GM21515 (cell line): Measurements from ENCODE around the gene TMEM201.

Experiments
- ATAC-seq: cut with Tn5 transposase; IDR thresholded peaks from one replicate; pipeline ENCODE4 v1.9.1; 2021; ENCODE audit not compliant: unreplicated experiment

The TMEM201 gene

GRCh38 chr1:9598316-9598700 lies 9.6 kb downstream of the TMEM201 start:
- no peak for ATAC-seq

GRCh38 chr1:9599741-9600140 lies 11.0 kb downstream of the TMEM201 start:
- ATAC-seq = no peak

- ATAC-seq = no peak
These were observed 12.4 kb downstream of the TMEM201 start for GRCh38 chr1:9600861-9601834.

DNA sequence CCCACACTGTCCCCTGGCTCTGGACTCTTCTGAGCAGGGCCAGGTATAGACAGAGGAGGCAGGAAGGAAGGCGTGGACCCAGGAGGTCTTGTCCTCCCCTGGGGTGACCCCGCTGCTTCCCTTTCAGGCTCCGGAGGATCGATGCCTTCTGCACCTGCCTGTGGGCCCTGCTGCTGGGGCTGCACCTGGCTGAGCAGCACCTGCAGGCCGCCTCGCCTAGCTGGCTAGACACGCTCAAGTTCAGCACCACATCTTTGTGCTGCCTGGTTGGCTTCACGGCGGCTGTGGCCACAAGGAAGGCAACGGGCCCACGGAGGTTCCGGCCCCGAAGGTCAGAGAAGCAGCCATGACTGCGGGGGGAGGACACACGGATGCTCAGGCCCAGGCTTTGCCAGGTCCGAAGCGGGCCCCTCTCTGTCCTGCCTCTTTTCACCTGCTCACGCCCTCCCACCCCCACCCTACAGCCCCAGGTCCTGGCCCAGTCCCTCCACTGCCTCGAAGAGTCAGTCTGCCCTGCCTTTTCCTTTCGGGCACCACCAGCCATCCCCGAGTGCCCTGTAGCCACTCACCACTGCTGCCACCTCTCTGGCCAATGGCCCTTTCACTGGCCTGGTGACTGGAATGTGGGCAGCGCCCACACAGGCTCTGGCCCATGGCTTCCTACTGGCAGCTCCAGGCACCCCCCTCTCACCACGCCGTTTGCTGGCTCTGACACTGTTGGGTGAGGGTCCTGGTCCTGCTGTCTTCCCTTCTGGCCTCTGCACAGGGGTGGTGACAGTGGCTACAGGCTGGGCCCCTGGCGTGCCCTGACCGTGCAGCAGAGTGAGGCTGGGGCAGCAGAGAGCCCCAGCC lies 13.5 kb downstream of the TMEM201 start:
- no peak for ATAC-seq

GRCh38 chr1:9602794-9603167 lies 14.1 kb downstream of the TMEM201 start:
- no peak for ATAC-seq

DNA sequence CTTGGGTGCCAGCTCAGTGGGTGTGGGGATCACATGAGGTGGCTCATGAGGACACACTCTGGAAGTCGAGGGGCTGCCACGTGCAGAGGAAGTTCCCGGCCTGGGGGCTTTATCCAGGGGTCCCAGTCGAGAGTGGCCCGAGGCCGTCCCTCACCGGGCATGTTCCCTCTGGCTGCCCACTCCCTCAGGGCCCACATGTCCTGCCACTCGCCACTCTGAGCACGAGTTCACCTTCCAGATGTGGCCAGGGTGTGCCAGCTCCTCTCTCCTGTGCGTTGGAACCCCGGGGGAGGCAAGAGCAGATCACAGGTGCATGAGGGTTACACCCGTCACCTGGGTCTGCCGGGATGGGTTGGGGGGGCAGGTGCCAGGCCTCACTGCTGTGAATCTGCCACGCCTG lies 14.6 kb downstream of the TMEM201 start:
- ATAC-seq = no peak

GRCh38 chr1:9603766-9604753 lies 15.3 kb downstream of the TMEM201 start:
- no peak for ATAC-seq

DNA sequence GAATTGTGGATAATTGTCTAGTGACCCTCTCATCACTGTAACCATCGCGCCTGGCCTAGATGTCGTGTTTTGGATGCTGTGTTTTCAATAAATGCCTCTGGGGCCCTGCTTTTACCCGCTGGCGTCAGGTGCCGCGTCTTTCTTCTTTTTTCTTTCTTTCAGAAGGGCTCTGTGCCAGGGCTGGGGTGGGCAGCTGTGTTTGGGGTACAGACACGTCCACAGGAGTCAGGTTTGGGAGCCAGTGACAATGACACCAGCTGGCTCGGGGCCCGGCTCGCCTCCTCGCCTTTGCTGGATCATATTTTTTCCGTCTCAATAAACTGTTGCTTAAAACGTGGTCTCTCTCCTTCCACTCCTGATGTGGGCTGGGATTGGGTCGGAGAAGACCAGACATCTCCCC lies 16.1 kb downstream of the TMEM201 start:
- ATAC-seq = no peak

- ATAC-seq = no peak
These were observed 17.3 kb downstream of the TMEM201 start for GRCh38 chr1:9605946-9606455.

DNA sequence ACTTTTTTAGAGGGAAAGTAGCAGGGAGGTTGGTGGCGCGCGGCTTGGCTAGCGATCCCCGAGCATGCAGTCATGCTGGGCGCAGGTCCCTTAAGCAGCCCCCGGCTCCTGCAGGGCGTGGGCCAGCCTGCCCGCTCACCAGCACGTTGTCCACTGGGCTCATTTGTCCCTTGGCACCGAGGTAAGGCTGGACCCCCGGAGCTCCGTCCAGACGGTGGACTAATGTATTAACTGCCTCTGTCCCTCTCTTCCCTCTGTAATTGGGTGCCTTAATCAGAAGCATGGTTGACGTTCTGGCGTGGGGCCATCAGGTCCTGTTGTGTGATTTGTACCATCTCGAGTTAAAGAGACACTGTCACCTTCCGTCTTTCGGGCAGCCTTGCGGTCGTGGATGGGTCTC lies 17.7 kb downstream of the TMEM201 start:
- ATAC-seq = no peak

DNA sequence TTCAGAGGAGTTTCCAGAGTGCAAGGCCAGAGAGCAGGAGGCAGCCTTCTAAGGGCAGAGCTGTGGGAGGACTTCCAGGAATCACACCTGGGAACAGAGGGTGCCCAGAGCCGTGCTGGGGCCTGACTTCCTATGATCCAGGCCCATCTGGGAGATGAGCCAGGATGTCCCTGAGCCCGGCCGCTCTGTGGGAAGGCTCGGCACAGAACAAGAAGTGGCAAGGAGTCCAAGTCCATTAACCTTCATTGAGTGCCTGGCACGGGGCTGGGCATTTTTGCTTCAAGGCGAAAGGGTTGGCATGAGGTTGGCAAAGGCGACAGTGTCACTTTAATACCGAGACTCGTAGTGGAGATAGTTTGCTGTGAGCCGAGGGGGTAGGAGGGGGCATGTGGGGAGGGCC lies 18.2 kb downstream of the TMEM201 start:
- no peak for ATAC-seq

DNA sequence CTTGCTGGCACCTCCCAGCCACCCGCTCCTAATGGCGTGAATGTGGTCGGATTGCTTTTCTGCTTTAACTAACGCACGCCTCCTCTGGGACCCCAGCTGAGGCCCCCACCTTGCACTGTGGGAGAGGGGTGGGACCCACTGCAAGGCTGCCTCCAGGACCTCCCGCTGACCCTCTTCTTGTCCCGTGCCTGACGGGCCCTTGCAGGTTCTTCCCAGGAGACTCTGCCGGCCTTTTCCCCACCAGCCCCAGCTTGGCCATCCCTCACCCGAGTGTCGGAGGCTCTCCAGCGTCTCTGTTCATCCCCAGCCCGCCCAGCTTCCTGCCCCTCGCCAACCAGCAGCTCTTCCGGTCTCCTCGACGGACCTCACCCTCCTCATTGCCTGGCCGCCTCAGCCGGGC lies 18.6 kb downstream of the TMEM201 start:
- no peak for ATAC-seq

GRCh38 chr1:9609998-9610397 lies 21.3 kb downstream of the TMEM201 start:
- no peak for ATAC-seq

DNA sequence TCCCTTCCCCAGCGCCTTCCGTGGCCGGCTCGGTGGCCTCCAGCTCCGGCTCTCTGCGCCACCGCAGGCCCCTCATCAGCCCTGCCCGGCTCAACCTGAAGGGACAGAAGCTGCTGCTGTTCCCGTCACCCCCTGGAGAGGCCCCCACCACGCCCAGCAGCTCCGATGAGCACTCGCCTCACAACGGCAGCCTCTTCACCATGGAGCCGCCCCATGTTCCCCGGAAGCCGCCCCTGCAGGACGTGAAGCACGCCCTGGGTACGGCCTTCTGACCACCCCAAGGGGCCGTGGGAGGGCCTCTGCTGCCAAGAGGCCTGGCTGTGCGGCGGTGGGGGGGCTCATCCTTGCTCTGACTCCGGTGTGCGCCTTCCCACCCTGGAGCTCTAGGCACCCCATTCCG lies 21.8 kb downstream of the TMEM201 start:
- no peak for ATAC-seq

- no peak for ATAC-seq
These were observed 23.0 kb downstream of the TMEM201 start for GRCh38 chr1:9611716-9612115.

DNA sequence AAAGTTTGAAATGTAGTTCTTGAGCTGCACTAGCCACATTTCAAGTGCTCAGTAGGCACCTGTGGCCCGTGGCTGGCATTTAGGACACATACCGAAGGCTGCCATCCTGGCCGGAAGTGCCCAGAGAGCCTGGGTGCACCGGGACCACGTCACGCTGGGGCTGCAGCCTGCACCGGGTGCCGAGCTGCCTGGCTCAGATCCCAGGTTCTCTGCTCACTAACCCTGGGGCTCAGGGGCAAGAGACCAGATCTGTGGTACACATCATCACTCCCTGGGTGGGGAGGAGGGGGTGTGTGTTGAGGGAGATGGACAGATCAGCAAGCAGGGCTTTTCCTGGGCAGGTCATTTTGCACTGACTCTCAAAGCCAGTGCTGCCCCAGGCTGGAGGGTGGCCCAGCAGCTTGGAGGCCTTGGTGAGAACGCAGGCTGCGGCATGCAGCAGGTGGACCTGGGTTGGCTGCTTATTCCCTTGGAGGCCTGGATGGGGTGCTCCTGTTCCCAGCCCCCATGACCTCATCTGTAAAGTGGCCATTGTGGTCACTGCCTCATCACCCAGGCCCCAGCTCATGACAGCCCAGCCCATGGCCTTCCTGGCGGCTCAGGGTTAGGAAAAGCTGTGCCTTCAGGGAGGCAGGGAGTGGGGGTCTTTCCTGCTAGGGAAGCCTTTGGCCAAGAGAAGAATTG lies 23.6 kb downstream of the TMEM201 start:
- ATAC-seq = no peak

- ATAC-seq = no peak
These were observed 24.3 kb downstream of the TMEM201 start for GRCh38 chr1:9612871-9613624.

DNA sequence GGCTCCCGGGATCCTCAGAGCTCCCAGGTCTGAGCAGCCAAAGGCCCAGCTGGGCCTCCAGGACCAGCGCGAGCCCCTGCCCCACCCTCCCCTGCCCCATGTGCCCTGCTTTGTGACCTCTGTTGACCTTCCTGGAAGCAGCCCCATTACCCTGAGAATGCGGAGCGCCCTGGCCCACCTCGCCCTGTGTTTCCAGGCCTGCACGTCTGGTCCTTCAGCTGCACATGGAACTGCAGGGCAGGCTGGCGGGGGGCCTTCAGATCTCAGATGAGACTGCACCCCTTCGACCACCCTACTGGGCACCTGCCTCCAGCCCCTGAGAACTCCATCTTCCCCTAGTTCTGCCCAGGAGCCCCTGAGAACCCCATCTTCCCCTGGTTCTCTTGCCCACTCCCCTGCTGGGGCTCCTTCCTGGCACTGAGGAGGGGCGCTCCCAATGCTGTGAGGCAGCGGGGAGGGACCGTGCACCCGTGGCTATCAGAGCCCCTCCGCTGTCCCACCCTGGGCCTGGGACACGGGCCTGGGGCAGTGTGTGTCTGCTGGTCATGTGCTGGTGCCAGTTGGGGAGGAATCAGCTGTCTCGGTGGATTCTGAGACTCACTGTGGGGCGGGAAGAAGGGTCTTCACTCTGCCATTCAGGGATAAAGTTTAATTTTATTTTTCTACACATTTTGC lies 25.1 kb downstream of the TMEM201 start:
- no peak for ATAC-seq
